GM12878 (cell line): ENCODE results near the gene FSTL1. TPM values are rescaled to one million over a fixed set of nuclear protein-coding genes. Genes with fewer than 3 reads are reported as not detected.

Source experiments
- ATAC-seq: fragments of 200-7000 bp; cut with Tn5 transposase; 3 replicates; pipeline ENCODE4 v1.9.1; 2020; ENCODE audit warnings: mild to moderate bottlenecking, moderate library complexity
- BruUV-seq: library from RNA; stranded (reverse); fragments of 400-500 nt; replicated peaks from 2 replicates; lab custom pipeline; 2021; lab: Mats Ljungman, UMichigan
- CTCF ChIA-PET: fragments of 300-600 bp; sonication (Branson Sonifier 250); formaldehyde crosslinking; extraction: SDS; loops from one replicate; lab custom pipeline; 2021; ENCODE audit warnings: inconsistent platforms; lab: Yijun Ruan, JAX
- POLR2A ChIA-PET: fragments of 350-600 bp; formaldehyde crosslinking; extraction: SDS; loops from one replicate; lab custom pipeline; 2021; ENCODE audit warnings: inconsistent platforms; lab: Charles Lee
- RAD21 ChIA-PET: fragments of 300-600 bp; sonication (Branson Sonifier 250); formaldehyde crosslinking; loops from one replicate; lab custom pipeline; 2023; ENCODE audit warnings: antibody characterized with exemption; ENCODE audit not compliant: unreplicated experiment; lab: Charles Lee
- SMC1A ChIA-PET: fragments of 300-600 bp; sonication (Branson Sonifier 250); formaldehyde crosslinking; loops from one replicate; lab custom pipeline; 2023; ENCODE audit not compliant: unreplicated experiment, uncharacterized antibody; lab: Charles Lee
- DNase-seq: peaks from one replicate; pipeline ENCODE4 v3.0.0-alpha.2; 2011; ENCODE audit warnings: low read depth, low spot score
- FAIRE-seq: peaks from 3 replicates; lab custom pipeline; 2011; peaks lifted over from hg19 to GRCh38; lab: Jason Lieb, UNC
- H2AFZ ChIP-seq: 2 replicates; pipeline ENCODE4 v1.6.0; 2011; ENCODE audit warnings: low read depth, low read length, control low read depth; ENCODE audit not compliant: control insufficient read depth
- H3K27ac ChIP-seq: 2 replicates; pipeline ENCODE4 v1.5.1; 2011; ENCODE audit warnings: control low read depth; ENCODE audit not compliant: control insufficient read depth, insufficient read depth
- H3K27me3 ChIP-seq, 2 experiments: replicated peaks in 1 of 2; 2 replicates each; pipeline versions ENCODE4 v1.6.0 to v1.6.1; 2011; ENCODE audit warnings: low read length in 1 of 2; ENCODE audit not compliant: control insufficient read depth in 2 of 2, insufficient read depth in 2 of 2
- H3K36me3 ChIP-seq, 2 experiments: 2 replicates each; pipeline ENCODE4 v1.5.1; 2011; ENCODE audit warnings: low read length in 1 of 2; ENCODE audit not compliant: control insufficient read depth in 2 of 2, insufficient read depth in 2 of 2
- H3K4me1 ChIP-seq: 2 replicates; pipeline ENCODE4 v1.6.1; 2011; ENCODE audit warnings: mild to moderate bottlenecking, low read length, moderate library complexity, mixed read lengths; ENCODE audit not compliant: control insufficient read depth, insufficient read depth
- H3K4me2 ChIP-seq: 2 replicates; pipeline ENCODE4 v1.6.0; 2011; ENCODE audit warnings: control low read depth; ENCODE audit not compliant: control insufficient read depth, insufficient read depth
- H3K4me3 ChIP-seq: fragments of 200-600 bp; sonication (generic); 2 replicates; pipeline ENCODE4 v1.5.1; 2016
- H3K79me2 ChIP-seq: 2 replicates; pipeline ENCODE4 v1.6.0; 2011; ENCODE audit warnings: low read length; ENCODE audit not compliant: control insufficient read depth, insufficient read depth
- H3K9ac ChIP-seq: 2 replicates; pipeline ENCODE4 v1.8.0; 2011; ENCODE audit warnings: low read length, control low read depth, mixed read lengths; ENCODE audit not compliant: control insufficient read depth, insufficient read depth
- H3K9me3 ChIP-seq: replicated peaks from 3 replicates; pipeline ENCODE4 v1.5.1; 2011; ENCODE audit warnings: mild to moderate bottlenecking, low read length; ENCODE audit not compliant: control insufficient read depth, insufficient read depth
- H4K20me1 ChIP-seq: 2 replicates; pipeline ENCODE4 v1.6.0; 2011; ENCODE audit not compliant: control insufficient read depth, insufficient read depth
- BRCA1 ChIP-seq: IDR thresholded peaks from 2 replicates; pipeline ENCODE4 v1.6.1; 2011; ENCODE audit warnings: low read depth, low read length, improper control_type of control experiment
- CBX5 ChIP-seq: sonication (generic); IDR thresholded peaks from 2 replicates; pipeline ENCODE4 v1.6.1; 2016; ENCODE audit warnings: low read depth, moderate library complexity, mild to moderate bottlenecking, inconsistent platforms
- POLR2AphosphoS2 ChIP-seq: IDR thresholded peaks from 2 replicates; pipeline ENCODE4 v1.6.1; 2011; ENCODE audit warnings: low read depth, mild to moderate bottlenecking, low read length, improper control_type of control experiment, moderate library complexity
- RAD51 ChIP-seq: fragments of 450-650 bp; IDR thresholded peaks from 2 replicates; pipeline ENCODE4 v1.6.1; 2016; ENCODE audit warnings: moderate library complexity, mild to moderate bottlenecking, inconsistent platforms
- RFX5 ChIP-seq: IDR thresholded peaks from 2 replicates; pipeline ENCODE4 v1.6.1; 2011; ENCODE audit warnings: low read depth, low read length, improper control_type of control experiment
- SP1 ChIP-seq: IDR thresholded peaks from one replicate; pipeline ENCODE4 v1.6.1; 2011; ENCODE audit warnings: low read depth, low read length
- YBX1 ChIP-seq: fragments of 450-650 bp; IDR thresholded peaks from 2 replicates; pipeline ENCODE4 v1.6.1; 2016; ENCODE audit warnings: antibody characterized with exemption
- ZNF622 ChIP-seq: fragments of 450-650 bp; IDR thresholded peaks from 2 replicates; pipeline ENCODE4 v1.6.1; 2017; ENCODE audit warnings: mild to moderate bottlenecking, inconsistent platforms
- WGBS: methylation state at CpG from one replicate; pipeline ENCODE4 v1.1.6; 2016; ENCODE audit warnings: low lambda C conversion rate; ENCODE audit not compliant: insufficient replicate concordance, insufficient coverage; ENCODE audit errors: missing lambda C conversion rate; 5-methylcytosine and 5-hydroxymethylcytosine counted together
- in situ Hi-C: fragments of 300-500 bp; cut with MboI; formaldehyde crosslinking; loops from 9 replicates; pipeline ENCODE4 v1.14.3; 2018; ENCODE audit warnings: mixed read lengths
- intact Hi-C: fragments of 100-400 bp; cut with micrococcal nuclease; formaldehyde crosslinking; loops from one replicate; pipeline ENCODE4 v1.14.2; 2022; ENCODE audit not compliant: unreplicated experiment
- polyA plus RNA-seq, 11 experiments: library from polyadenylated mRNA; depleted of rRNA in 4 of 11; unstranded in 6 of 11; stranded (reverse) in 5 of 11; fragments of >200 nt; fragmentation: Nextera tagmentation in 4 of 11; fragmentation: Illumina TruSeq in 1 of 11; extraction: Ambion mirVana in 4 of 11; extraction: Trizol in 1 of 11; gene quantifications; 1 replicate in 1 of 11; 2 replicates in 10 of 11; pipeline versions ENCODE4 v1.2.1 to v1.2.3, GENCODE V29; 2011 to 2016; ENCODE audit warnings: inconsistent platforms in 2 of 11, missing spikeins in 2 of 11, low read depth in 1 of 11
- total RNA-seq, 4 experiments: library from RNA; depleted of rRNA in 3 of 4; stranded (reverse); fragments of >200 nt in 3 of 4; fragmentation: Illumina TruSeq in 1 of 4; extraction: Trizol in 1 of 4; gene quantifications; 2 replicates each; pipeline versions ENCODE4 v1.2.1 to v1.2.3, GENCODE V29; 2013 to 2021
- TF ChIP-seq, protein P1 (sequence below): fragments of 450-650 bp; IDR thresholded peaks from 2 replicates; pipeline ENCODE4 v1.6.1; 2017; ENCODE audit warnings: mild to moderate bottlenecking, low read depth, inconsistent platforms; ENCODE audit not compliant: poor library complexity, severe bottlenecking
- TF ChIP-seq, protein P2 (sequence below): IDR thresholded peaks from 2 replicates; pipeline ENCODE4 v1.6.1; 2012; ENCODE audit warnings: low read length, inconsistent platforms

FSTL1 gene
- total and polyA plus RNA-seq, 10 of the 15 experiments (the other 5 are each of a cell fraction or from before 2014, with no cell fraction given): 0.06 to 1.7 (median 0.32) TPM; not detected in 4

DNA sequence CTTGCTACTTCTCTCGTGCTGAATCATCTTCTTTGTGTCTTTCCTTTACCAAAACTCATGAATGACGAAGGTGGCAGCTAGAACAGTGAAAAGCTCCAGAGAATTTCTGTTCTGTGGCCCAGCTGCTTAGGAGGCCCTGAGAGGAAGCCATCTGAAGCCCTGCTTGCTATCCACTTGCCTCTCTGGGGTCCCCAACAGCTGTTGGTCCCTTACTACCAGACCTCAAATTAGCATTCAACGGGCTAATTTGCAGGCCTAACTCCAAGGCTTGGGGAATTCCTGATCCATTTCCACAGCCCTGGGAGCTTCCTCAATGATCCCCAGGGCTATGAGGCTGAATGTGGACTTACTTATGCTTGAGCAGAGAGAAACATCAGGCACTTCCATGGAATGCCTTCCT, 37.5 kb upstream of the FSTL1 start:
- FAIRE-seq: no peak

More for the DNA sequence above, 37.5 kb upstream of the FSTL1 start:
- H3K9me3 ChIP-seq: no peaks in the 10 kb centered on the region
- RAD21 ChIA-PET: no interaction called here
- no peak overlapping the region for H3K4me2 ChIP-seq
- intact Hi-C loops: no loop called here
- no peaks in the 10 kb centered on the region for H4K20me1 ChIP-seq
- POLR2A ChIA-PET: no interaction called here
- CTCF ChIA-PET: no interaction called here
- 0% methylated on average over 3 of the region's 3 CpGs for WGBS
- H3K27me3 ChIP-seq: no peaks in the 10 kb centered on the region
- no peak overlapping the region for H2AFZ ChIP-seq
- H3K79me2 ChIP-seq: no peaks in the 10 kb centered on the region
- no peak for ATAC-seq
- DNase-seq: no peak
- H3K36me3 ChIP-seq: no peaks in the 10 kb centered on the region
- in situ Hi-C loops: no loop called here
- no peaks in the 10 kb centered on the region for H3K4me1 ChIP-seq
- H3K9ac ChIP-seq: no peak overlapping the region
- no TSS peak for BruUV-seq
- SMC1A ChIA-PET: no interaction called here
- no peak overlapping the region for H3K27ac ChIP-seq
- H3K4me3 ChIP-seq: no peak overlapping the region
- TF ChIP-seq ZNF622: no peak
- TF ChIP-seq, protein P1, sequence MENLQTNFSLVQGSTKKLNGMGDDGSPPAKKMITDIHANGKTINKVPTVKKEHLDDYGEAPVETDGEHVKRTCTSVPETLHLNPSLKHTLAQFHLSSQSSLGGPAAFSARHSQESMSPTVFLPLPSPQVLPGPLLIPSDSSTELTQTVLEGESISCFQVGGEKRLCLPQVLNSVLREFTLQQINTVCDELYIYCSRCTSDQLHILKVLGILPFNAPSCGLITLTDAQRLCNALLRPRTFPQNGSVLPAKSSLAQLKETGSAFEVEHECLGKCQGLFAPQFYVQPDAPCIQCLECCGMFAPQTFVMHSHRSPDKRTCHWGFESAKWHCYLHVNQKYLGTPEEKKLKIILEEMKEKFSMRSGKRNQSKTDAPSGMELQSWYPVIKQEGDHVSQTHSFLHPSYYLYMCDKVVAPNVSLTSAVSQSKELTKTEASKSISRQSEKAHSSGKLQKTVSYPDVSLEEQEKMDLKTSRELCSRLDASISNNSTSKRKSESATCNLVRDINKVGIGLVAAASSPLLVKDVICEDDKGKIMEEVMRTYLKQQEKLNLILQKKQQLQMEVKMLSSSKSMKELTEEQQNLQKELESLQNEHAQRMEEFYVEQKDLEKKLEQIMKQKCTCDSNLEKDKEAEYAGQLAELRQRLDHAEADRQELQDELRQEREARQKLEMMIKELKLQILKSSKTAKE: no peak
- TF ChIP-seq RFX5: no peak
- TF ChIP-seq YBX1: no peak
- no peak for TF ChIP-seq POLR2AphosphoS2
- no peak for TF ChIP-seq BRCA1
- TF ChIP-seq SP1: no peak
- no peak for TF ChIP-seq CBX5
- TF ChIP-seq, protein P2, sequence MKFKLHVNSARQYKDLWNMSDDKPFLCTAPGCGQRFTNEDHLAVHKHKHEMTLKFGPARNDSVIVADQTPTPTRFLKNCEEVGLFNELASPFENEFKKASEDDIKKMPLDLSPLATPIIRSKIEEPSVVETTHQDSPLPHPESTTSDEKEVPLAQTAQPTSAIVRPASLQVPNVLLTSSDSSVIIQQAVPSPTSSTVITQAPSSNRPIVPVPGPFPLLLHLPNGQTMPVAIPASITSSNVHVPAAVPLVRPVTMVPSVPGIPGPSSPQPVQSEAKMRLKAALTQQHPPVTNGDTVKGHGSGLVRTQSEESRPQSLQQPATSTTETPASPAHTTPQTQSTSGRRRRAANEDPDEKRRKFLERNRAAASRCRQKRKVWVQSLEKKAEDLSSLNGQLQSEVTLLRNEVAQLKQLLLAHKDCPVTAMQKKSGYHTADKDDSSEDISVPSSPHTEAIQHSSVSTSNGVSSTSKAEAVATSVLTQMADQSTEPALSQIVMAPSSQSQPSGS: no peak
- TF ChIP-seq RAD51: no peak
